ENCODE measurements around the gene GBA3. TPM values are rescaled to one million over a fixed set of nuclear protein-coding genes. Genes with fewer than 3 reads are reported as not detected.

Gene GBA3
- total RNA-seq, 1 experiment from 2014 or later: not detected

- no TSS peak for BruUV-seq (replicated peaks)
- CTCF ChIA-PET: no interaction called here
These were observed 15.0 kb upstream of the GBA3 start for GRCh38 chr4:22677780-22678179.

More at GRCh38 chr4:22677780-22678179, 15.0 kb upstream of the GBA3 start:
- intact Hi-C loops (cut with micrococcal nuclease): no loop called here
- H3K4me3 ChIP-seq (replicated peaks in 1 of 2; ENCODE audit: low read depth in 1 of 2, low read length in 2 of 2): no peak overlapping the region
- H3K27ac ChIP-seq (ENCODE audit: low read depth, low read length): no peak overlapping the region
- H3K9me3 ChIP-seq (ENCODE audit: control insufficient read depth in 1 of 2, insufficient read depth in 1 of 2, low read depth in 1 of 2, low read length in 2 of 2): no peaks in the 10 kb centered on the region
- no peaks in the 10 kb centered on the region for H3K9me2 ChIP-seq (ENCODE audit: insufficient read depth)
- no peak for ATAC-seq
- no peaks in the 10 kb centered on the region for H3K36me3 ChIP-seq (ENCODE audit: control insufficient read depth in 1 of 2, insufficient read depth in 2 of 2, low read length in 2 of 2)
- no peak overlapping the region for H3K4me2 ChIP-seq (ENCODE audit: low read length)
- H3K79me2 ChIP-seq (ENCODE audit: insufficient read depth, low read length): no peaks in the 10 kb centered on the region
- TF ChIP-seq EZH2phosphoT487 (IDR thresholded peaks at IDR 0.05; ENCODE audit: borderline replicate concordance) (no peak), CEBPB (IDR thresholded peaks at IDR 0.05; ENCODE audit: low read depth) (no peak), CTCF (IDR thresholded peaks at IDR 0.05 in 2 of 3, conservative IDR thresholded peaks at IDR 0.05 in 1 of 3; ENCODE audit: borderline replicate concordance in 1 of 3, insufficient read depth in 1 of 3, low read depth in 2 of 3, low read length in 2 of 3) (no peak), RAD21 (IDR thresholded peaks at IDR 0.05; ENCODE audit: low read depth) (no peak), POLR2AphosphoS5 (IDR thresholded peaks at IDR 0.05; ENCODE audit: low read depth, low read length) (no peak), MAX (IDR thresholded peaks at IDR 0.05) (no peak), EGR1 (IDR thresholded peaks at IDR 0.05; ENCODE audit: low read depth) (no peak), CBX3 (IDR thresholded peaks at IDR 0.05; ENCODE audit: low read depth) (no peak), TCF7L2 (IDR thresholded peaks at IDR 0.05; ENCODE audit: borderline replicate concordance, extremely low read depth, insufficient read depth, insufficient read length) (no peak), ELF1 (IDR thresholded peaks at IDR 0.05; ENCODE audit: borderline replicate concordance, low read depth) (no peak), ZBTB33 (IDR thresholded peaks at IDR 0.05; ENCODE audit: extremely low read depth, insufficient replicate concordance, low read length) (no peak), FOSL1 (IDR thresholded peaks at IDR 0.05; ENCODE audit: low read depth) (no peak), JUND (IDR thresholded peaks at IDR 0.05) (no peak), POLR2A (IDR thresholded peaks at IDR 0.05; ENCODE audit: borderline replicate concordance, extremely low read depth, insufficient read depth, insufficient read length) (no peak), SIN3A (IDR thresholded peaks at IDR 0.05; ENCODE audit: low read depth) (no peak), SRF (IDR thresholded peaks at IDR 0.05; ENCODE audit: low read depth) (no peak), ATF3 (IDR thresholded peaks at IDR 0.05) (no peak), REST (IDR thresholded peaks at IDR 0.05; ENCODE audit: low read depth) (no peak), ZNF274 (IDR thresholded peaks at IDR 0.05; ENCODE audit: low read depth, low read length) (no peak), ZFX (IDR thresholded peaks at IDR 0.05) (no peak)
- no peak overlapping the region for H3K9ac ChIP-seq (ENCODE audit: low read length)
- no peaks in the 10 kb centered on the region for H3K4me1 ChIP-seq (ENCODE audit: control insufficient read depth in 1 of 2, insufficient read depth in 2 of 2, low read length in 2 of 2)
- RAD21 ChIA-PET (ENCODE audit: low non-redundant PET in 1 of 2, low total read pairs in 2 of 2, uncharacterized antibody in 2 of 2, unreplicated experiment in 2 of 2): no interaction called here
- no peak overlapping the region for H2AFZ ChIP-seq (ENCODE audit: low read depth, low read length, poor library complexity, severe bottlenecking)
- no peaks in the 10 kb centered on the region for H4K20me1 ChIP-seq (ENCODE audit: insufficient read depth)
- H3K27me3 ChIP-seq (ENCODE audit: insufficient read depth, low read length): peaks cover 18% of the 10 kb centered on the region; the same call in 1 of the 2 replicates
- no peak for DNase-seq (ENCODE audit: low read depth, low spot score)
- POLR2A ChIA-PET: no interaction called here
